Midbrain (tissue), 1 donor: ENCODE results near the gene TKFC.

Source experiments
- DNase-seq: peaks from one replicate; lab custom pipeline; 2025; lab: John Stamatoyannopoulos, UW

The TKFC gene

GRCh38 chr11:61315260-61315659, 17.8 kb upstream of the TKFC start:
- DNase-seq, result no peak

GRCh38 chr11:61325649-61326414, 7.2 kb upstream of the TKFC start:
- peak; percentile 5 for DNase-seq

- DNase-seq, result no peak
These were observed 5.4 kb upstream of the TKFC start for GRCh38 chr11:61327669-61328071.

DNA sequence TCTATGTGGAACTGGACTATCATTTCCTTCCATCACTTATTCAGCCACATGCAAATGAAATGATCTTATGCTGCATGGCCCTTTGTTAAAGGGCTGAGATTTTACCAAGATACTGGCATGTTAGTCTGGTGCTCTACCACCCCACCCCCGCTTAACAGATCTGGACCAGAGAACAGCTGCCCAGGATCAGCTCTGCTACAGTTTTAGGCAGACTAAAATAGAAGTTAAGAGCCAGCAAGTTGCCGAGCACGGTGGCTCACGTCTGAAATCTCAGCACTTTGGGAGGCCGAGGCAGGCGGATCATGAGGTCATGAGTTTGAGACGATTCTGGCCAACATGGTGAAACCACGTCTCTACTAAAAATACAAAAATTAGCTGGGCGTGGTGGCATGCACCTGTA, 4.7 kb upstream of the TKFC start:
- DNase-seq, result no peak

DNA sequence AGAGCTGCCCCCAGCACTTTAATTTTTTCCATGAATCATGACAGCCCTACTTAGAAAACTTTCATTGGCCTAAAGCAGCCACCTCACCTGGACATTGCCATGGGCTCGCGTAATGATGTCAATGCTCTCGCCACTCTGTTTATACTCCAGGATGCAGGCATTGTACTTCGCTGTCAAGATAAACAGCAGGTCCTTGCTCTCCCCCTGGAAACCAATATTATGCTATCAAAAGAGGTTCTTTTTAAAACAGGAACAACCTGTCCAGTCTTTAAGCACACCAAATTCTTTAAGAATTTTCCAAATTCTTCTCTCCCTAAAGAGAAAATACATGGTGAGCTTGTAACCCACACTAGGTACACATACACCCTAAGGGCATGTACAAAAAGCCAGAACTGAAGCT, 3.2 kb upstream of the TKFC start:
- no peak for DNase-seq

DNA sequence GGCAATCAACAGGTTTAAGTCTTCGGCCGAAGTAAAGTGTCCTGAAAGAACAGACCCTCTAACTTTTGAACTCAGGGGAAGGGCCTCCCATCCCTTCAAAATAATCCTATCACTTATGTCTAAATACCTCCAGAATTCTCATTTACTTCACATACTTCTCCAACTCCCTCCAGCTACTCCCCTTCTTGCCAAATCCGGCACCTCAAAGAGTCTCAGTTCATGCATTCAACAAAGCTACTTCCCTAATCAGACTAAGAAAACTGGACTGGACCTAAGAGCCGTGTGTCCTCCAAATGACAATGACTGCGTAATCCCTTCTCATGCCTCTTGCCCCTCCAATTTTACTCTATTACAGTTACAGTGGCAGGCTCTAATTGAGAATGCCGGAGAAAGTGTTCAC, 1.4 kb upstream of the TKFC start:
- no peak for DNase-seq

- no peak for DNase-seq
These were observed 689 bp upstream of the TKFC start for GRCh38 chr11:61332281-61332796.

DNA sequence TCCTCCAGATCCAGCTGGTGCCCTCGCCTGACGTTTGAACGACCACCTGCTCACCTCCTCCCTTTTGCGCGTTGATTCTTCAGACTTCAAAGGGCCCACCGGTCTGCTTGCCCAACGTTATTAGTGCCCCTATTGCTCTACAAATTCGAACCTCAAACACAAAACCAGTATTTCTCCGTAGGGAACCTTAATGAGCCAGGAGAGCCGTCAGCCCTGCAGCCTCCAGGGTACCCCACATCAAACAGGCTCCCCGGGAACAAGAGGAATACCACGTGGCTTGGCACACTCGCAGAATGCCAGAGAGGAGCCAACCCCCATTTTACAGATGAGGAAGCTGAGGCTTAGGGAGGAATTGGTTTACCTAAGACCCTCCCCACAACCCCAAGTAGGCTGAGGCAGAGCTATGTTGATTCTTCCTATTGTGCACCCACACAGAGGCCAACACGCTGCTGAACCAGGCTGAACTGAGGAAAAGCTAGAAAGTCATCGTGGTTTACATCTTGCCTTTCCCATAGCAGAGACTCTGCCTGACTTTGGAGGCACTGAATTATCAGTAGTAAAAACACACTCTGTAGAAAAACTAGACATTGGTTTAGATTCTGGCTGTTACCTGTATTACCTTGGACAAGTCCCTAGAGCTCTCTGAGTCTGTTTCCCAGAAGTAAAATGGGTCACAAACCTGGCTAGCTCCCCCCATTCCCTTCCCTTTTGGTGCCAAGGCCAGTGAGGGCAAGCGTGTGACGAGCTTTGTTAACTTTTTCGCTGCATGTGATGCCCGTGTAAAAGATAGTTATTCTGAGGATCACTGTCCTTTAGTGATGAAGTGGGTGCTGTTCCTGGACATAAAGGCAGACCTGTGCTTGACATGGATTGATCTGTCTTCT, 764 bp downstream of the TKFC start:
- no peak for DNase-seq

DNA sequence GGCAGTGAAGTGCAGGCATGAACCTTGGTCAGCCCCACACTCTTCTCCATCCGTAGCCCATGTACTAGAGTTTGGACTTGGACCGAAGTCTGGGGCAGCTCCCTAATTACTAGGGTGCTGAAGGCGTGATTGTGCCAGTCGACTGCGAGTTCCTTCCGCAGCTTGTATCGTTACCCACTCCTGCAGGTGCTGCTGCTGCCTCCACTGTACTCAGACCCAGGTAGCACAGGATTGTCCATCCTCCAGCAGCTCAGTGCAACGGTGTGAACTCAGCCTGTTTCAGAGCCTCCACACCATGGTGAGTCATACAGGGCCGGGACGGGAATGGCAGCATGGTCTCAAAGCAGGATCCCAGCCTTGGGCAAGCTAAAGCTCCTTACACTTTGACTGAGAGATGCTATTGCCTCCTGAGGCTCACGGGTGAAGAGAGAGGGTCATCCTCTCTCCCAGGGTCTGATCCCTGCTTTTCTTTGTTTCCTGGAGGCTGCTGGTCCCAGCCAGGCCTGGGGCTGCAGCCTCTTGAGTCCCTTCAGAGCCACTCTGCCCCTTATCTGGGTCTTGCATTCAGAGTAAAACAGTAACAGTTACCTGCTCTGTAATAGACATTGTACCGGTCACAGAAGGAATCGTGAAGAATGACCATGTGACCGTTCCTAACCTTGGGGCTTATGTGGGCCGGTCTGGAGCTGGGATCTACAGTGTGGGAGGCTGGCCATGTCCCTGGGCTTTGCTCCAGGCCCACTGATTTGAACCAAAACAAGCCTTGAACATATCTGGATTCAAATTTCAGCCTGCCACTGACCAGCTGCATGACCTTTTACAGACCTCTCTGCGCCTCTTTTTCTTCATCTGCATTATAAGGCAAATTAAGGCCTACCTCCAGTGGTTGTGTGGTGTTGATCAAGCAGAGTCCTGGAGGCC, 1.7 kb downstream of the TKFC start:
- DNase-seq, result no peak

DNA sequence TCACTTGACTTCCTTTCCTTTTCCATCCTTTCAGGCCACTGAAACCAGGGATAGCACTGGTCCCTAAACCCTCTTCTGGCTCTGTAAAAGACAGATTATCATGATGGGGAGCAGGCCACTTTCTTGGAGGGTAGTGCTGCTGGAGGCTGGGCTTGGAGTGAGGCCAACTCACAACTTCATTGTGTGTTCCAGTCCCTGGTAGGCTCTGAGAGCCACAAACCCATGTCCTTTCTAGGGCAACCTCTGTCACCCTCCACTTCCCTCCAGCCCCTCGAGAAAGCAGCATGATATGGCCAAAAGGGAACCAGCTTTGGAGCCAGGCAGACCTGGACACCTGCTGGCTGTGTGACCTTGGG, 2.3 kb downstream of the TKFC start:
- DNase-seq, result no peak

DNA sequence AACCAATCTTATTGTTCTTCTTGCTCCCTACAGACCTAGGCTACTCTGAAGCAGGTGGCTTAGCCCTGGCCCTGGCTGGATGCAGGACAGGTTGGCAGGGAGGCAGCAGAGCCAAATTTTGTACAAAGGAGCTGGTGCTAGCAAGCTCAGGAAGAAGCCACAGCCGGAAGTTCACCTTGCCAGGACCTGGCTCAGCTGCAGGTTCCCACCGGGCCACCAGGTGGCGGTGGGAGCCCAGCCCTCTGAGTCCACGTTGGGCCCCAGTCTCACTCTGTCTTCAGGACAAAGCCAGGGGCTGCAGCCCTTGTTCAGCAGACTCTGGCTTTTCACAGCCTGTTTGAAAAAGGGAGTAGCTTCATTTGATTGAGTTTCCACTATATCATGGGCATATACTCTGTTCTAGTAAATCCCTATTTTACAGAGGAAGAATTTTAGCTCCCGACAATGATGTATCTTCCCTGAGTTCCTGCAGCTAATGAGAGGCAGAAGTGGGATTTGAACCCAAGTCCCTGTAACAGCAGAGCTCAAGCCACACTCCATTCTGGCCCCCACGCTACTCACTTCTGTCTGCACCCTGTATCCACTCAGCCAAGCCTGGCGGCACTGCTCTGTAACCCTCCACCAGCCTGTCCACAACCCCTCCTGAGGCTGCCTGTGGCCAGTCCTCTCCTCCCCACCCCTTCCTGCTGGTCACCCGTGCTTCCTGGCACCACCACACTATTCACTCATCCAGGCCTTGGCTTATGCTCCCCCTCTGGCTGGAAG, 3.3 kb downstream of the TKFC start:
- peak; percentile 66 for DNase-seq

DNA sequence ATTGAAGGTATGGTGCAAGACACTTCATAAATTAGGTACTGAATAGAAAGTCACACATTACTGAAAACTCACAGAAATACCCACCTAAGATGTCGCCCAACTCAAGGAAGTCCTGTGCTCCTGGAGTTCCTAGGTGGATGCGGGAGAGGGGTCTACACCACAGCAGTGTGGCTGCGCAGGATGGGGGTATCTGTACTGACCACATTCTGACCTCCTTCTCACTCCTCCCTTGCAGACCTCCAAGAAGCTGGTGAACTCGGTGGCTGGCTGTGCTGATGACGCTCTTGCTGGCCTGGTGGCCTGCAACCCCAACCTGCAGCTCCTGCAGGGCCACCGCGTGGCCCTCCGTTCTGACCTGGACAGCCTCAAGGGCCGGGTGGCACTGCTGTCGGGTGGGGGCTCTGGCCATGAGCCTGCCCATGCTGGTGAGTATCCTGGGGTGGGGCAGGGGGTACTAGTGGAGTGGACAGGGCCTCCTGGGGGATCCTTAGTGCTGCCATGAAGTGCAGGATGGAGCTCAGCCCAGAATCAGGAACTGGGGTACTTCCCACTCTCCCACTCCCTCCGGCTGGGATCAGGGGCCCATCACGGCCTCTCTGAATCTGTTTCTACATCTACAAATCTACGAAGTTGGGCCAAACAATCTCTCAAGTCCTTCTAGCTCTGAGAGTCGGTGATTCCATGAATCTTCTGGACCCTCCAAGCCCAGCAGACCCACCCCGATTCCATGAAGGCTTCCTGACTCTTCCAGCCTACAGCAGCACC, 4.9 kb downstream of the TKFC start:
- DNase-seq, result no peak

DNA sequence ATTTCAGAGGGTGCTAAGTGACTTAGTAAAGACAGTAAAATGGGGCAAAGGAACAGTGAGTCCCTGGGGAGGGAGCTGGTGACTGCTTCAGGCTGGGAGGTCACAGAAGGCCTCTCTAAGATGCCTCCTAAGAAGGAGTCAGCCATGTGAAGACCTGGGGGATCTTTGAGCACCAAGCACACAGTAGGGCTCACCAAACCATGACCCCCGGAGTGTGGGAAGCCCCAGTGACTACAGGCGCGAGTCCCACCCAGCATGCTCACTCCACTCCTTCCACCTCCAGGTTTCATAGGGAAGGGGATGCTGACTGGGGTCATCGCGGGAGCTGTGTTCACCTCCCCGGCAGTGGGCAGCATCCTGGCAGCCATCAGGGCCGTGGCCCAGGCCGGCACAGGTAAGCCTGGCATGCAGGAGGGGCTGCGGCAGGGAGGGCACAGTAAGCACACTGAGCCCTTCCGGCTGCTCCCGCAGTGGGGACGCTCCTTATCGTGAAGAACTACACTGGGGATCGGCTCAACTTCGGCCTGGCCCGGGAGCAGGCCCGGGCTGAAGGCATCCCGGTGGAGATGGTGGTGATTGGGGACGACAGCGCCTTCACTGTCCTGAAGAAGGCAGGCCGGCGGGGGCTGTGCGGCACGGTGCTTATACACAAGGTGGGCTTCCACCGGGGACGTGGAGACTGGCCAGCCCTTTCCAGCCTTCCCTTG, 5.9 kb downstream of the TKFC start:
- no peak for DNase-seq

GRCh38 chr11:61339490-61339878, 6.5 kb downstream of the TKFC start:
- DNase-seq, result no peak

DNA sequence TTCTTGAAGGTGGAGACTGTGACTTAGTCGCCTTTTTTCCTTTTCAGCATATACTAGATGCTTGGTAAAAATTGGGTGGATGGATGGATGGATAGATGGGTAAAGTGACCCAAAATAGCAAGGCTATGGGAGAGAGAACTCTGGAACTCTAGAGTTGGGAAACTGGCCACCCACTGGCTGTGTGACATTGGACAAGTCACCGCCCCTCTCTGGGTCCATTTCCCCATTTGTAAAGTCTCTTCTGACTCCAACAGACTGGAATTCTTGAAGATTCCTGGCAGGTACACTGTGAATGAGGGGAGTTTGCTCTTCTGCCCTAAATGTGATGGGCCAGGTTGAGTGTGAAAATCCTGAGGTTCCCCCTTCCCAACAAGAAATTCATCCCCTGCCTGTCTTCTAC, 8.0 kb downstream of the TKFC start:
- no peak for DNase-seq

- DNase-seq, result no peak
These were observed 8.7 kb downstream of the TKFC start for GRCh38 chr11:61341706-61342105.

DNA sequence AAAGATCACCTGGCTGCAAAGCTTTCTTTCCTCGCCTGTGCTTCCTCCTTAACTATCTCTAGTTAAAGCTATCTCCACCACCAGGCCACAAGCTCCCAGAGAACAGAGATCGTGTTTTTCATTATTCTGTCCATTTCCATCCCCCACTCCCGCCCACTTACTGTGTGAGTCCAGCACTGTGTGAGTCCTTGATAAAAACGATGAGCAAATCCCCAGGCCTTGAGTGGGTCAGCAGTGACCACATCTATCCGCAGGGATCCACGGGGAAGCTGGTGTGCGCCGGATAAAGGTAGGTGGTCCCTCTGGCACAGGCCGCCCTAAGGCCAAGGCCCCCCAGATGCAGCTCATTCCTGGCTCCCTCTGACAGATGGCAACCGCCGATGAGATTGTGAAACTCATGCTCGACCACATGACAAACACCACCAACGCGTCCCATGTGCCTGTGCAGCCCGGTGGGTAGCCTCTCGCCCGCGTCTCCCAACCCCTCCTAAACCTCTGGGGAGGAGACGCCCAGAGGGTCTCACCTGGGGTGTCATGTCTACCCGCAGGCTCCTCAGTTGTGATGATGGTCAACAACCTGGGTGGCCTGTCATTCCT, 9.3 kb downstream of the TKFC start:
- DNase-seq, result no peak

DNA sequence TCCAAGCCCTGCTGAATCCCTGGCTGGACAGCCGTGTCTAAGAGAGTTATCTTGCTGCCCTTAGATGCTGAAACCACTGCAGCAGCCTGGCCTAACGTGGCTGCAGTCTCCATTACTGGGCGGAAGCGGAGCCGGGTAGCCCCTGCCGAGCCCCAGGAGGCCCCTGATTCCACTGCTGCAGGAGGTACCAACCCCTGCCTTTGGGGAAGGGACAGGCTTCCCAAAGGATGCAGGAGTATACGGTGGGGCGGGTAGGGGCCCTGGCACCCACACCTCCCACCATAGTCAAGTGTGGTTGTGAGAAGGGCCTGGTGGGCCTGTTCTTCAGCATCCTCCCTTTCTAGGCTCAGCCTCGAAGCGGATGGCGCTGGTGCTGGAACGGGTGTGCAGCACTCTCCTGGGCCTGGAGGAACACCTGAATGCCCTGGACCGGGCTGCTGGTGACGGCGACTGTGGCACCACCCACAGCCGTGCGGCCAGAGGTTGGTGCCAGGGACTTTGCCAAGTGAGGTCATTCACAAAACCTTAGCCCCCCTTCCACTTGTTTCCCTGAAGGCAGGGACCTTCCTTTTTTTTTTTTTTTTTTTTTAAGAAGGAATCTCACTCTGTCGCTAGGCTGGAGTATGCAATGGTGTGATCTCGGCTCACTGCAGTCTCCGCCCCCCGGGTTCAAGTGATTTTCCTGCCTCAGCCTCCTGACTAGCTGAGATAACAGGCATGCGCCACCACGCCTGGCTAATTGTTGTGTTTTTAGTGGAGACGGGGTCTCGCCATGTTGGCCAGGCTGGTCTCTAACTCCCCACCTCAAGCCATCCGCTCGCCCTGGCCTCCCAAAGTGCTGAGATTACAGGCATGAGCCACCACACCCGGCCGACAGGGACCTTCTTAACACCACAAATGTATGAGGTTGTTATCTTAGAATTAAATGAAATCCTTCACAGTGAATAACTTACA, 11.0 kb downstream of the TKFC start:
- DNase-seq, result no peak
